BLaER1 treated with 17β-estradiol and CSF1 and Interleukin-3, amounts not matched to agents 10 nM and 100 nM (cell line): ENCODE results near the gene PRL.

Source experiments
- H3K27ac ChIP-seq, 11 experiments: shearing (Covaris generic); formaldehyde crosslinking; 2 replicates each; pipeline ENCODE4 v1.8.1; 2022
- H3K27me3 ChIP-seq, 11 experiments: shearing (Covaris generic); formaldehyde crosslinking; 2 replicates each; pipeline ENCODE4 v1.8.1; 2022
- H3K36me3 ChIP-seq, 11 experiments: shearing (Covaris generic); formaldehyde crosslinking; 2 replicates each; pipeline ENCODE4 v1.8.1; 2022
- H3K4me1 ChIP-seq, 10 experiments: shearing (Covaris generic); formaldehyde crosslinking; 2 replicates each; pipeline ENCODE4 v1.8.1; 2022
- H3K4me2 ChIP-seq, 11 experiments: shearing (Covaris generic); formaldehyde crosslinking; 2 replicates each; pipeline ENCODE4 v1.8.1; 2022
- H3K4me3 ChIP-seq, 10 experiments: shearing (Covaris generic); formaldehyde crosslinking; 2 replicates each; pipeline ENCODE4 v1.8.1; 2022
- H3K9ac ChIP-seq, 11 experiments: shearing (Covaris generic); formaldehyde crosslinking; 2 replicates each; pipeline ENCODE4 v1.8.1; 2022
- H3K9me3 ChIP-seq, 11 experiments: shearing (Covaris generic); formaldehyde crosslinking; replicated peaks in 1 of 11; 2 replicates each; pipeline ENCODE4 v1.8.1; 2022
- H4K20me1 ChIP-seq, 11 experiments: shearing (Covaris generic); formaldehyde crosslinking; 2 replicates each; pipeline ENCODE4 v1.8.1; 2022
- Cebpa-rat ChIP-seq, 11 experiments: shearing (Covaris generic); IDR thresholded peaks; 2 replicates each; pipeline ENCODE4 v1.8.1; 2022

PRL gene

GRCh38 chr6:22248513-22249308 is 48.1 kb downstream of the PRL start:
- Histone ChIP-seq H3K27me3 (no peaks in the 10 kb centered on the region), H3K36me3 (no peaks in the 10 kb centered on the region), H3K9ac (no peak overlapping the region), H4K20me1 (no peaks in the 10 kb centered on the region), H3K4me1 (peaks cover 7 to 12% (median 10%) of the 10 kb centered on the region in 10 experiments), H3K27ac (no peak overlapping the region), H3K9me3 (peaks cover 0 to 8% (median under 1%) of the 10 kb centered on the region in 11 experiments; a peak in 4 of 22 replicates), H3K4me2 (peak overlapping the region in 8 of 11 experiments; percentile 49 to 70 (median 64); a peak in 12 of 22 replicates), H3K4me3 (no peak overlapping the region)
- TF ChIP-seq Cebpa-rat (IDR thresholded peaks at IDR 0.05): no peak

GRCh38 chr6:22247916-22248482 is 48.8 kb downstream of the PRL start:
- H3K9ac ChIP-seq: no peak overlapping the region
- H3K9me3 ChIP-seq: peaks cover 0 to 8% (median 3%) of the 10 kb centered on the region in 11 experiments; a peak in 4 of 22 replicates
- no peaks in the 10 kb centered on the region for H4K20me1 ChIP-seq
- no peak for TF ChIP-seq Cebpa-rat (IDR thresholded peaks at IDR 0.05)
- H3K4me2 ChIP-seq: peak overlapping the region; percentile 4 to 70 (median 58); a peak in 21 of 22 replicates
- no peak overlapping the region for H3K4me3 ChIP-seq
- no peaks in the 10 kb centered on the region for H3K27me3 ChIP-seq
- peaks cover 7 to 12% (median 10%) of the 10 kb centered on the region in 10 experiments for H3K4me1 ChIP-seq
- no peaks in the 10 kb centered on the region for H3K36me3 ChIP-seq
- peak overlapping the region in 1 of 11 experiments; percentile 15; a peak in 2 of 22 replicates for H3K27ac ChIP-seq

GRCh38 chr6:22240025-22240424 is 56.8 kb downstream of the PRL start:
- Histone ChIP-seq H3K27ac (no peak overlapping the region), H3K4me1 (no peaks in the 10 kb centered on the region), H3K4me3 (no peak overlapping the region), H3K27me3 (no peaks in the 10 kb centered on the region), H3K36me3 (no peaks in the 10 kb centered on the region), H4K20me1 (no peaks in the 10 kb centered on the region), H3K9me3 (peaks cover 0 to 21% (median 10%) of the 10 kb centered on the region in 11 experiments; a peak in 11 of 22 replicates), H3K4me2 (no peak overlapping the region), H3K9ac (no peak overlapping the region)
- no peak for TF ChIP-seq Cebpa-rat (IDR thresholded peaks at IDR 0.05)

- Histone ChIP-seq H3K4me2 (no peak overlapping the region), H3K27ac (no peak overlapping the region), H3K36me3 (no peaks in the 10 kb centered on the region), H3K9me3 (peaks cover 0 to 22% (median 10%) of the 10 kb centered on the region in 11 experiments; a peak in 12 of 22 replicates), H3K4me3 (no peak overlapping the region), H3K27me3 (no peaks in the 10 kb centered on the region), H4K20me1 (no peaks in the 10 kb centered on the region), H3K4me1 (no peaks in the 10 kb centered on the region), H3K9ac (no peak overlapping the region)
- no peak for TF ChIP-seq Cebpa-rat (IDR thresholded peaks at IDR 0.05)
Observed at GRCh38 chr6:22239261-22239921, 57.4 kb downstream of the PRL start.

GRCh38 chr6:22238861-22239260 is 58.0 kb downstream of the PRL start:
- Histone ChIP-seq H4K20me1 (no peaks in the 10 kb centered on the region), H3K36me3 (no peaks in the 10 kb centered on the region), H3K27me3 (no peaks in the 10 kb centered on the region), H3K4me1 (no peaks in the 10 kb centered on the region), H3K9ac (no peak overlapping the region), H3K4me3 (no peak overlapping the region), H3K4me2 (no peak overlapping the region), H3K27ac (no peak overlapping the region), H3K9me3 (peaks cover 0 to 22% (median 10%) of the 10 kb centered on the region in 11 experiments; a peak in 12 of 22 replicates)
- no peak for TF ChIP-seq Cebpa-rat (IDR thresholded peaks at IDR 0.05)

- no peak for TF ChIP-seq Cebpa-rat (IDR thresholded peaks at IDR 0.05)
- Histone ChIP-seq H3K9ac (no peak overlapping the region), H3K4me2 (no peak overlapping the region), H3K9me3 (peaks cover 0 to 22% (median 6%) of the 10 kb centered on the region in 11 experiments; a peak in 10 of 22 replicates), H3K27me3 (no peaks in the 10 kb centered on the region), H3K4me3 (no peak overlapping the region), H4K20me1 (no peaks in the 10 kb centered on the region), H3K27ac (no peak overlapping the region), H3K36me3 (no peaks in the 10 kb centered on the region), H3K4me1 (no peaks in the 10 kb centered on the region)
Observed at GRCh38 chr6:22237526-22237925, 59.3 kb downstream of the PRL start.
